ENCODE data around the gene ARHGEF12.
A peak's percentile ranks its signal among the peaks of the same experiment; 100 is the strongest.

Gene ARHGEF12, protein sequence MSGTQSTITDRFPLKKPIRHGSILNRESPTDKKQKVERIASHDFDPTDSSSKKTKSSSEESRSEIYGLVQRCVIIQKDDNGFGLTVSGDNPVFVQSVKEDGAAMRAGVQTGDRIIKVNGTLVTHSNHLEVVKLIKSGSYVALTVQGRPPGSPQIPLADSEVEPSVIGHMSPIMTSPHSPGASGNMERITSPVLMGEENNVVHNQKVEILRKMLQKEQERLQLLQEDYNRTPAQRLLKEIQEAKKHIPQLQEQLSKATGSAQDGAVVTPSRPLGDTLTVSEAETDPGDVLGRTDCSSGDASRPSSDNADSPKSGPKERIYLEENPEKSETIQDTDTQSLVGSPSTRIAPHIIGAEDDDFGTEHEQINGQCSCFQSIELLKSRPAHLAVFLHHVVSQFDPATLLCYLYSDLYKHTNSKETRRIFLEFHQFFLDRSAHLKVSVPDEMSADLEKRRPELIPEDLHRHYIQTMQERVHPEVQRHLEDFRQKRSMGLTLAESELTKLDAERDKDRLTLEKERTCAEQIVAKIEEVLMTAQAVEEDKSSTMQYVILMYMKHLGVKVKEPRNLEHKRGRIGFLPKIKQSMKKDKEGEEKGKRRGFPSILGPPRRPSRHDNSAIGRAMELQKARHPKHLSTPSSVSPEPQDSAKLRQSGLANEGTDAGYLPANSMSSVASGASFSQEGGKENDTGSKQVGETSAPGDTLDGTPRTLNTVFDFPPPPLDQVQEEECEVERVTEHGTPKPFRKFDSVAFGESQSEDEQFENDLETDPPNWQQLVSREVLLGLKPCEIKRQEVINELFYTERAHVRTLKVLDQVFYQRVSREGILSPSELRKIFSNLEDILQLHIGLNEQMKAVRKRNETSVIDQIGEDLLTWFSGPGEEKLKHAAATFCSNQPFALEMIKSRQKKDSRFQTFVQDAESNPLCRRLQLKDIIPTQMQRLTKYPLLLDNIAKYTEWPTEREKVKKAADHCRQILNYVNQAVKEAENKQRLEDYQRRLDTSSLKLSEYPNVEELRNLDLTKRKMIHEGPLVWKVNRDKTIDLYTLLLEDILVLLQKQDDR (N-terminal part only)

DNA sequence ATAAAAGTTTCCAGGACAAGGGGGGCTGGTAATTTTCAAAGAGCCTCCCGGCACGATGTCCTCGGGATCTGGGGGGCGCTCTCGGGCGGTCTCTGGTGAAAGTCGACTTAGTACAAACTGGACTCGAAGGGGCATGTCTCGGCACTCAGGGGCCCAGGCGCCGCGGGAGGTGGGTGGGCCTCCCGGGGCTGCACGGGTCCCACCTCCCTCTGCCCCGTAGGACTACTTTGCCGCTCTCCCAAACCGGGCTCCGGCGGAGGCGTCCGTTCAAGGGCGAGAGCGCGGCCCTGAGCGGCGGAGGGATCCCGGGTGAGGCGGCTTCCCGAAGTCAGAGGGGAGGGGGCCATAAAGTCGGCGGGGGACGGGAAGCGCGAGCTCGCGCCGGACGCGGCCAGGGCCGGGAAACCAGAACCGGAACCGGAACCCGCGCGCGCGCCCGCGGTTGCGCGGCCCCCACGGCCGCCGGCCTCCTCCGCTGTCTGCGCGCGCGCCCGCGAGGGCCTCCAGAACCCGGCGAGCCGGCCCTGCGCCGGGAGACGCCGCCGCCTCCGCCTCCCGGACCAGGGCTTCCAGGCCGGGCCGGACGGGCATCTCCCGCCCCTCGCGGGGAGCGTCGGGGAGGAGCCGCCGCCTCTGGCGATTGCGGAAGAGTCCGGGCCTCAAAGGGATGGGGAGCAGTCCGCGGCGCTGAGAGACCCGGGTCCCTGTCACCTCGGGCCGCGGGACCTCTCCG, at the start of gene ARHGEF12:
ARHGEF12 (plus strand) TSS at position 506 of the 733 bp plus-strand sequence. CDS start 831 bp downstream, outside the sequence.
- Mint-ChIP-seq H3K36me3 (no peaks in the 10 kb centered on the region), H3K4me1 (peaks cover 31% of the 10 kb centered on the region), H3K9me3 (no peaks in the 10 kb centered on the region), H3K4me3 (peak within 1 kb of the TSS; percentile 89), H3K27ac (peak within 1 kb of the TSS; percentile 74), H3K27me3 (peaks cover 55% of the 10 kb centered on the region)
- peak; percentile 88 for ATAC-seq

DNA sequence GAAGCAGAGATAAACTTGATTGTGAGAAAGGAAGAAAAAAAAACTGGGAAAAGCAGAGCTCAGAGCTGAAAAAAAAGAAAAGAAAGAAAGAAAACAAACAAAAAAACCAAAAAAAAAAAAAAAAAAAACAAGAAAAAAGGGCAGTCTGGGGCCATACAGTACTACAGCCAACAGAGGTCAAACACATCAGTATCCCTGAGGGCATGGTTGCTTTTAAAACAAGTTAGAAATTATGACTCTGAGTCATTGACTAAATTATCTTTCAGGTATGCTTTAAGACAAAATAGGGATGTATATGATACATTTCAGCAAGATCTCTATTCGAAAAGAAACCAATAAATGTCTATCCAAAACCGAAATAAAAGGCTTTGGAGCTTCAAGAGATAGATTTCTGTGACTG, 48.2 kb upstream of the ARHGEF12 start:
- ATAC-seq = no peak
- peaks cover 52% of the 10 kb centered on the region for H3K27me3 Mint-ChIP-seq
- no peaks in the 10 kb centered on the region for H3K9me3 Mint-ChIP-seq
- no peaks in the 10 kb centered on the region for H3K4me1 Mint-ChIP-seq
- no peak overlapping the region for H3K4me3 Mint-ChIP-seq
- no peak overlapping the region for H3K27ac Mint-ChIP-seq
- H3K36me3 Mint-ChIP-seq = no peaks in the 10 kb centered on the region

DNA sequence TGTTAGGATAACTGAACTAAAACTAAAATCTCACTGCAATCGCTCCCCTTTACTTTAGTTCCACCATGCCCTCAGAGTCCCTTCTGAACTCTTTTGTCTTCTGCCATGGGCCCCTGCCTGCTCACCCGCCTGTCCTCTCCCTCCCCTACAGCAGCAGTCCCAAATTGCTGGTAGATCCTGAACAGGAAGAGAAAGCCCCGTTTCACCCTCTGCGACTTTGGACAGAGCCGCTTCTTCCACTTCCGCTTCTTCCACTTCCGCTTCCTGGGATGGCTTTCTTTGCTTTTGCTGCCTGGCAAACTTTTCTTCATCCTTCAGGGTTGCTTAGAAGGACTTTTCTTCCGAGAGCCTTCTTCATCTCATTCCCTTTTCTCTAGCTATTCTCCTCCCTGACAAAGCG, 46.8 kb upstream of the ARHGEF12 start:
- no peak for ATAC-seq
- Mint-ChIP-seq H3K9me3 (no peaks in the 10 kb centered on the region), H3K27me3 (peaks cover 60% of the 10 kb centered on the region), H3K36me3 (no peaks in the 10 kb centered on the region), H3K4me3 (no peak overlapping the region), H3K4me1 (no peaks in the 10 kb centered on the region), H3K27ac (no peak overlapping the region)

DNA sequence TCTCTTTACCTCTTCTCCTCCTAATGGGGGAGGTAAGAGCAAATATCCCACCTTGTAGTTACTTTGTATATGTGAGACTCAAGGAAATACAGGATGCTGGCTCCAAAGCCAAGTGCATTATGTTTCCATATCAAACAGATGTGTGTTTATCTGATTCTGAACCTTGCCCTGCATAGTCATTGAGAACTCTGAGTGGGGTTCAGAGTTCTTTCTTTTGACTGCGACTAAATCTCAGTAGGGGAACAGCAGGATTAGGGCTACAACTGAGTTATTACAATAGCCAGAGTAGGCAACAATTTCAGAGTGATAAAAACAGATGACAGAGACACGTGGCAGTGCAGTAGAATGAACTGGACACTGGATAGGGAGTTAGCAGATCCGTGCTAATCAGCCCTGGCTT, 45.3 kb upstream of the ARHGEF12 start:
- no peaks in the 10 kb centered on the region for H3K9me3 Mint-ChIP-seq
- no peak overlapping the region for H3K4me3 Mint-ChIP-seq
- no peaks in the 10 kb centered on the region for H3K36me3 Mint-ChIP-seq
- no peak for ATAC-seq
- peaks cover 59% of the 10 kb centered on the region for H3K27me3 Mint-ChIP-seq
- no peak overlapping the region for H3K27ac Mint-ChIP-seq
- no peaks in the 10 kb centered on the region for H3K4me1 Mint-ChIP-seq

DNA sequence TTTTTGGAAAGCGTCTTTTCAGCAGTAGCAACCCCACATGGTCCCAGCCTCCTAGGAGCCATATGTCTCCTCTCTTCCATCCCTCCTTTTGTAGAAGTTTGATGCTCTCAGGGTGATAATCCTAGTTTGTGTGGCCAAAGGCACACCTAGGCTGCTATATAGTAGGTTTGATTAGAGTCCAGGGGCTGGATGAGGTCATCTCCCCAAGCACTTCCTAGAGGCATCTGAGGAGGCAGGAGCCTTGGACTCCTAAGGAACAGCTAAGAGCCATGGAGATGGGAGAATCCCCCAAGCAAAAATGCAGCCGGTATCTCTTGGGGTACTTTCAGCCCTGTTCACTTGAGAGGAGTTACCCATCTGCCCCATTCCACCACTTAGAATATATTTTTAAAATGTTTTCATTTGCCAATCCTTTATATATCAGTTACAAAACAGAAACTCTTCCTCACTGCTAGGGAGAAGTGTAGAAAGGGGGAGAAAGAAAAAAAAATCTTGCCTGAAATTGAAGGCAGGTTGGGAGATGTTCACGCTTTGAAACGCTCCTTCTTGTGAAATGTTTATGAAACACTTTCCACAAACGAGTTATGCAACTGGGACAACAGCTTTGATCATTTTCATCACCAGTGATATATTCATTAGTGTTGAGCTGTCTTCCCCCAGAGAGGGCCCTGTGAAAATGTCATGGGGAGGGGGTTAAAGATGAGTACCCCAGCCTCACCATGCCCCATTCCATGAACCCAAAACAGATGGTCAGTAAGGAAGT, 43.0 kb upstream of the ARHGEF12 start:
- Mint-ChIP-seq H3K4me1 (no peaks in the 10 kb centered on the region), H3K27ac (no peak overlapping the region), H3K27me3 (peaks cover 63% of the 10 kb centered on the region), H3K4me3 (no peak overlapping the region), H3K36me3 (no peaks in the 10 kb centered on the region), H3K9me3 (no peaks in the 10 kb centered on the region)
- ATAC-seq = no peak

DNA sequence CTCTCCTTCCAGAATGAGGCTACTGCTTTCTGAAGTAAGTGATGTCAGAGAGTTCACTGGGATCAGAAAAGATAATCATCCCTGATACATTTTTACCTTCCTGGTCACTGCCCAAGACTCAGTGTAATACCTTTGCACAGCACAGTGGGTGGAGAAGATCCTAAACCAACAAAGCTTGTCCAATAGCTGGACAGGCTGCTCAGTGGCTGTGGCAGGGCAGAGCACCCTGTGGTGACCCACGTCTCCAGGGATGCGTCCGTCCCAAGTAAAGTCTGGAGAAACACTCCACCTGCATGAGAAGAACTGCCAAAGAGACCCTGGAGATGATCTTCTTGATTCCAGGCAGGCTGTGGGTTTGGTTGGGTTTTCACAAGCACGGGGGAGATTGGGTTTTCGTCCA, 42.1 kb upstream of the ARHGEF12 start:
- Mint-ChIP-seq H3K4me3 (no peak overlapping the region), H3K27me3 (peaks cover 65% of the 10 kb centered on the region), H3K36me3 (no peaks in the 10 kb centered on the region), H3K27ac (no peak overlapping the region), H3K4me1 (no peaks in the 10 kb centered on the region), H3K9me3 (no peaks in the 10 kb centered on the region)
- ATAC-seq = no peak

DNA sequence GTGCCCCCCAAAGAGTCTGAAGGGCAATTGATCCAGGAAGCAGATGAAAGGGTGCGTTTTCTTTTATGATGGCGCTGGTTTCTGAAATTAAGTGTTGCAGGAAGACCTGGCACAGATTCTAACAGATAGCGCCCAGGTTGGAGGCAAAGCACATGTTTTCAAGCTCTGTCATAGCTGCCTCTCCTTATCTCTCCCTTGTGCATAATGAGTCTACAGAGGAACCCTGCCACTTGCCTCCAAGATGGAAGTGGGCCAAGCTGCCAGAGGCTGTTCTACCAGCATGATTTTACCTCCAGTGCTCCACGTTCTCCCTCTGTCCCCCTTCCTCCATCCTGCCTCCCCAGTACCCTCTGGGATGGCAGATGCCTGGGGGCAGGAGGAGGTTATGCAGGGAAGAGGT, 41.1 kb upstream of the ARHGEF12 start:
- Mint-ChIP-seq H3K27me3 (peaks cover 63% of the 10 kb centered on the region), H3K27ac (no peak overlapping the region), H3K4me1 (no peaks in the 10 kb centered on the region), H3K36me3 (no peaks in the 10 kb centered on the region), H3K9me3 (no peaks in the 10 kb centered on the region), H3K4me3 (no peak overlapping the region)
- no peak for ATAC-seq

DNA sequence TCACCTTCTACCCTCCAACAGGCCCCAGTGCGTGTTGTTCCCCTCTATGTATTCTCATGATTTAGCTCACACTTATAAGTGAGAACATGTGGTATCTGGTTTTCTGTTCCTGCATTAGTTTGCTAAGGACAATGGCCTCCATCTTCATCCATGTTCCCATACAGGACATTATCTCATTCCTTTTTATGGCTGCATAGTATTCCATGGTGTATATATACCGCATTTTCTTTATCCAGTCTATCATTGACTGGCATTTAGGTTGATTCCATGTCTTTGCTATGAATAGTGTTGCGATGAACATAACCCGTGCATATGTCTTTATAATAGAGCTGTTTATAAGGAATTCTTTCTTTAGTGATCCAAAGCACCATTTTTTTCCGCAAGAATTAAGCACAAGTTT, 39.7 kb upstream of the ARHGEF12 start:
- H3K4me3 Mint-ChIP-seq = no peak overlapping the region

DNA sequence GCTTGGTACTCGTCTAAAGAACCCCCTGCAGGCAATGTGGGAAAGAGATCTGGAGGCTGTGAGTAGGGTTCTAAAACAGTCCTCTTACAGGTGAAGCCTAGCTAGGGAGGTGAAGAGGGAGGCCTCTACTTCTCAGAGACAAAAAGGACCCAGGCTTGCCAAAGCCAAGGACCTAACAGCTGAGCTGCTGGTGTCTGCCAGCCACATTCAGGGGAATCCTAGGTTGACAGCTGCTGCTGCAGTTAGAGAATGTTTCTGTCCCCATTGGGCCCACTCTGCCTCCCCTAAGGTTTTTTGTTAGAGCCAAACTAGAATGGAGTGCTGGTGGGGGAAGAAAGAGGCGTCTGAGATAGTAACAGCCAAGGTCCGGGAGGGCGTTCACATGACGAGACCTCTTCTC, 37.8 kb upstream of the ARHGEF12 start:
- no peak overlapping the region for H3K27ac Mint-ChIP-seq
- ATAC-seq = no peak
- no peaks in the 10 kb centered on the region for H3K4me1 Mint-ChIP-seq
- H3K27me3 Mint-ChIP-seq = peaks cover 55% of the 10 kb centered on the region
- H3K36me3 Mint-ChIP-seq = no peaks in the 10 kb centered on the region
- no peak overlapping the region for H3K4me3 Mint-ChIP-seq
- H3K9me3 Mint-ChIP-seq = no peaks in the 10 kb centered on the region

More for the DNA sequence above, 39.7 kb upstream of the ARHGEF12 start:
- ATAC-seq = no peak
- Mint-ChIP-seq H3K36me3 (no peaks in the 10 kb centered on the region), H3K27ac (no peak overlapping the region), H3K9me3 (no peaks in the 10 kb centered on the region), H3K27me3 (peaks cover 54% of the 10 kb centered on the region), H3K4me1 (no peaks in the 10 kb centered on the region)

DNA sequence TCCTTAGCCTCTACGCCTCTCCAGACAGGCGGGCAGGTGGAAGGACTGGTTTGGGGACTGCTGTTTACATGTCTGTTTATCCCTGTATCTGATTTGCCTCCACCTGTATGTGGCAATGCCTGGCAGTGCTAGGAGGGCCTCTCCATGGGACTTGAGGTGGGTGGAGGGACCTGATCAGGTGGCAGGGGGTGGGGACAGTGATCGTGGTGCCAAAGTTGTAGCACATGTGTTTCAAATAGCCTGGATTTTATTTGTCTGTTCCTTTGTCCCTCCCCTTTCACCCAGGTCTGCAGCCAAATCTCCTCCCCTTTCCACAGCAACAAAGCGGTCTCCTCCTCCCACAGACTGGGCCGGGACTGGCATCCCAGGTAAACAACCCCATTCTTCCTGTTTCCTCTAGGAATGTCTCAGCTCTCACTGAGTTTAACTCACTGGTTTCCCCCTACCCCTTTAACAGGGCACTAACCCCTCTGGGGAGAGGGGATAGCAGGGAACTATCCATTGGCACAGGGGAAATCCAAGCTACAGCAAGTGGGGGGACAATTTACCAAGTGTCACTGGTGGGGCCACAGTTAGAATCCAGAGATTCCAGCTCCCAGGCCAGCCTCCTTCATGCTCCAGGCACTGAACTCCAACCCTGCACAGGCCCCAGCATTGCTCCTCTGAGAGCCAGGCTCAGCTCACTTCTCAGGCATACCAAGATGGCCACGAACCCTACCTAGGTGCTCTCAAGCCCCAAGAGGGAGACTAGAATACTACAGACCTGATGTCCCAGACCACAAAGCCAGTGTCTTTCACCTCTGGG, 34.0 kb upstream of the ARHGEF12 start:
- Mint-ChIP-seq H3K27me3 (peaks cover 43% of the 10 kb centered on the region), H3K9me3 (no peaks in the 10 kb centered on the region), H3K4me3 (no peak overlapping the region), H3K4me1 (no peaks in the 10 kb centered on the region), H3K36me3 (no peaks in the 10 kb centered on the region), H3K27ac (no peak overlapping the region)
- no peak for ATAC-seq

DNA sequence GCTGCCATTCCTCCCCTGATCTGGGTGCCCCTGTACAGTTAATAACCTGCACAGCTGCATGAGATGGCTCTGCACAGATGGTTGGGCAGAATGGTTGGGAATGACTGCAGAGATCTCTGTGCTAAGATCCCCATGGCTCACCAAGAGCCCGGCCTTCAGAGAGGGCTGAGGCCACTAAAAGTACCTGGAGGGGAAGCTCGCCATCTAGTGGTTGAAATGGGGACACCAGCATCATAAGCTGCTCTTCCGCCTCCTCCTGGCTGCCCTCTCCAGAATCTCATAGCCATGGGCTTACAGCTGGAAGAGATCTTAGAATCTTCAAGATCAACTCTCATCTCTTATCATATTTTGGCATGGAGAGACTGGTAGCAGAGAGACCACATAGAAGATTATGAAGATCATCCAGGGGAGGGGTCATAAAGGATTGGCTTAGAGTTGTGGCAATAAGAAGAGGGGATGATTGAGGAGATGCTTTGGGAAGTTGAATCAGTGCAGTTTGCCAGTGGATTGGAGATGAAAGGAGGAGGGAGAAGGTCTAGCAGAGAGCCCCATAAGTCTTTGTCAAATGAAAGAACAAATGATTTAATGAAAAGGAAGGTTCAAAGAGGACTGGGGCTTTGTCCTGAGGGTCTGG, 33.1 kb upstream of the ARHGEF12 start:
- Mint-ChIP-seq H3K4me3 (no peak overlapping the region), H3K4me1 (no peaks in the 10 kb centered on the region), H3K27ac (no peak overlapping the region), H3K27me3 (peaks cover 34% of the 10 kb centered on the region), H3K36me3 (no peaks in the 10 kb centered on the region), H3K9me3 (no peaks in the 10 kb centered on the region)
- ATAC-seq = peak; percentile 79

DNA sequence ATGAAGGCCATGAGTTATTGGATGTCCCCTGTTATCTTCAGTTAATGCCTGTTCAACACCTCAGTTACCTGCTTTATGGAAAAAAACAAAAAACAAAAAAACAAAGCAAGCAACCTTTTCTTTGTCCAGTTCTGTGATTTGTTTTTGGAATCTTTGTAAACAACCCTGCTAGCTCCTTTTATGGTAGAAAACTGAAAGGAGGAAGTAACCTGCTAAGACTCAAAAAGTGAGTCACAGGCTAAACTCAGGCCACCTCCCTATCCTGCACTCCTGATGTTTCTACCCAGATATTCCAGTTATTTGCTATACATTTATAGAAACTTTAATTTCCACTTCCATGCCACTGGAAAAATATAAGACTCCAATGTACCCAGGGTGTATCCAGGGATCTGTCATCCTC, 31.7 kb upstream of the ARHGEF12 start:
- Mint-ChIP-seq H3K27ac (no peak overlapping the region), H3K9me3 (no peaks in the 10 kb centered on the region), H3K4me1 (no peaks in the 10 kb centered on the region), H3K36me3 (no peaks in the 10 kb centered on the region), H3K27me3 (peaks cover 27% of the 10 kb centered on the region), H3K4me3 (no peak overlapping the region)
- no peak for ATAC-seq

DNA sequence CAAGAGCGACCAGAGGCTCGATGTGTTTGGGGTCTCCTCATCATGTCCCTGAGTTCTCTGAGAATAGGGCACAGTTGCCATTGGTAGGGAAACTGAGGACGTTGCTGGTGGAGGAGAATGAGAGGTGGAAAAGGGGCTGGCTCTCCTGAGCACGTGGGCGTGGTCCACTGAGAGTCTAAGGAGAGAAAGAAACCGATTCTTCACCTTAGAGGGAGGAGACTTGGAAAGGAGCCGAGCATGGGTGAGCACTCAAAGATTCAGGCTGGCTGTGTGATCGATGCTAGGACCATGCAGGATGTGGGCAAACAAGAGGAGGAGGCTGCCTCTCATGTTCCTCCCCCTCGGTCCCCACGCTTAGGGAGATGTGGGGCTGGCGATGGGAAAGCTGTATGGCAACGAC, 30.9 kb upstream of the ARHGEF12 start:
- no peaks in the 10 kb centered on the region for H3K4me1 Mint-ChIP-seq
- H3K4me3 Mint-ChIP-seq = no peak overlapping the region
- no peaks in the 10 kb centered on the region for H3K36me3 Mint-ChIP-seq

More for the DNA sequence above, 30.9 kb upstream of the ARHGEF12 start:
- ATAC-seq = no peak
- Mint-ChIP-seq H3K9me3 (no peaks in the 10 kb centered on the region), H3K27me3 (peaks cover 22% of the 10 kb centered on the region), H3K27ac (no peak overlapping the region)
